HG03354 (cell line): ENCODE measurements around the gene ZNF768.
"Not testable (repeated sequence)": the region's sequence is repeated elsewhere in the genome, so short reads cannot be mapped to it uniquely, and the experiment has no call there.

Experiments
- ATAC-seq: cut with Tn5 transposase; IDR thresholded peaks from one replicate; pipeline ENCODE4 v1.9.1; 2021; ENCODE audit warnings: mild to moderate bottlenecking; ENCODE audit not compliant: unreplicated experiment, poor library complexity, severe bottlenecking

Gene ZNF768

DNA sequence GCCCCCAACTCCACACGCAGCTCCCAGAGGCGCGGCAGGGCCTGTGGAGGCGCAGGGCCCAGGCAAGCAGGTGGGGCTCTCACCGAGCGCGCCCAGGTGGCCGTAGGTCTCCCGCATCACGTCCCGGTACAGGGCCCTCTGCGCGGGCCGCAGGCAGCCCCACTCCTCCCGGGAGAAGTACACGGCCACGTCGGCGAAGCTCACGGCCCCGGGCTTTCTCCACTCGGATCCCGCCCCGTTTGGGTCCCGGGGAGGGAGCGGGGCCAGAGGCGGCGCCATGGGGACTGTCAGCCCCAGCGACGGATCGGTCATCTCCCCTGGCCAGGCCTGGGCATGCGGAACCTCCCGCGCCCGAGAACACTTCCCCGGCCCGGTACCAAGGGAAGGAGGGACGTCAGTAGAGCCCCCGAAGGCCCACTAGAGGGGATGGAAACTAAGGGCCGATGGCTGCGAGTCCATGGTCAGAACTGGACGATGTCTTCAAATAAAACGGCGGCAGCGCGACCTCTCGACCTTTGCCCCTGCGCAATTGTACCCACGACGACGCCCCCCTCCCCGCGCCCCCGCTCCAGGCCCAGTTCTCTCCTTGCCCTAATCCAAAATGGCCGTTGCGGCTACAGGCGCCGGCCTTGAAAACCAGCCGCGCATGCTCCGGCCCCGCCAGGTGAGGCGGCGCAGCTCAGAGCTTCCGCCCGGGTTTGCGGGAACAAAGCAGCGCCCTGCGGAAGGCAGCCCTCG is 8.2 kb upstream of the ZNF768 start, which contains the start of gene ZNF747:
Gene ZNF747, minus strand, starts transcription at position 491 of the 738 bp plus-strand sequence. Its CDS starts 179 bp downstream, at position 312.
- peak; percentile 63 for ATAC-seq

DNA sequence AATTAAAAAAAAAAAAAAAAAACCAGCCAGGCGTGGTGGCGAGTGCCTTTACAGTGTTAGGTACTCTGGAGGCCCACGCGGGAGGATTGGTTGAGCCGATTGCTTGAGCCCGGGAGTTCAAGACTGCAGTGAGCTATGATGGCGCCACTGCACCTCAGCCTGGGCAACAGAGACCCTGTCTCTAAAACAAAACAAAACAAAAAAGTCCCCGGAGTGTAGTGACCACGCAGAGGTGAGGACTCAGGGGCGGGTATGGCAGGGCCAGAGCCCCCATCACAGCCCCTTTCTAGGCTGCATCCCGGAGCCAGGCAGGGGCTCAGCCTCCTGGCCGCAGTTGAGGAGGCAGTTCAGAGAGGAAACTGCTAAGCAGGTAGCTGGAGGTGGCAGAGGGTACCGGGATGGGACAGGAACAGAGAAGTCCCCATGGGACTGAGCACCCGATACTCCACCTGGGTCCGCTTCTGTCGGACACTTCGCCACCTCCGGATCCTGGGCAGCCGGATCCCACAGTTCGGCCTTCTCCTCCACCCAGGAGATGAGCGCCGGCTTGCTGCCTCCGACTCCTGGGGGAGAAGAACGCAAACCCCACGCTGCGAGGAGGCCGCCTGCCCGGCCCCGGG is 7.5 kb upstream of the ZNF768 start:
- ATAC-seq, result peak; percentile 18

DNA sequence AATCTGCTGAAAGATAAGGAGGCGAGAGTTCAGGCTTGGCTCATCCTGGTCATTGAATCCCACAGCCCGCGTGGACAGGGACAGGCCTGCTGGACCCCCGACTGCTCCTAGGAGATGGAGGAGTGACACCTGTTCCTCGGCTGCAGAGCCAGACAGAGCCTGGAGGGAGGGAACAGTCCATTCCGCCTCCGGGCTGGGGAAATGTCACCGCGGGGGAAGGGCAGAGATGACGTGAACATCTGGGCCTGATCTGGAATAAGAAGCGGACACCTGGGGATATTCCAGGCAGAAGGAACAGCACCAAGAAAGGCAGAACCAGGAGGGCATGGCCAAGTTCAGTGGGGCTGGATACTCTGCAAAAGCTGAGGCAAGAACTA is 6.8 kb upstream of the ZNF768 start:
- no peak for ATAC-seq

DNA sequence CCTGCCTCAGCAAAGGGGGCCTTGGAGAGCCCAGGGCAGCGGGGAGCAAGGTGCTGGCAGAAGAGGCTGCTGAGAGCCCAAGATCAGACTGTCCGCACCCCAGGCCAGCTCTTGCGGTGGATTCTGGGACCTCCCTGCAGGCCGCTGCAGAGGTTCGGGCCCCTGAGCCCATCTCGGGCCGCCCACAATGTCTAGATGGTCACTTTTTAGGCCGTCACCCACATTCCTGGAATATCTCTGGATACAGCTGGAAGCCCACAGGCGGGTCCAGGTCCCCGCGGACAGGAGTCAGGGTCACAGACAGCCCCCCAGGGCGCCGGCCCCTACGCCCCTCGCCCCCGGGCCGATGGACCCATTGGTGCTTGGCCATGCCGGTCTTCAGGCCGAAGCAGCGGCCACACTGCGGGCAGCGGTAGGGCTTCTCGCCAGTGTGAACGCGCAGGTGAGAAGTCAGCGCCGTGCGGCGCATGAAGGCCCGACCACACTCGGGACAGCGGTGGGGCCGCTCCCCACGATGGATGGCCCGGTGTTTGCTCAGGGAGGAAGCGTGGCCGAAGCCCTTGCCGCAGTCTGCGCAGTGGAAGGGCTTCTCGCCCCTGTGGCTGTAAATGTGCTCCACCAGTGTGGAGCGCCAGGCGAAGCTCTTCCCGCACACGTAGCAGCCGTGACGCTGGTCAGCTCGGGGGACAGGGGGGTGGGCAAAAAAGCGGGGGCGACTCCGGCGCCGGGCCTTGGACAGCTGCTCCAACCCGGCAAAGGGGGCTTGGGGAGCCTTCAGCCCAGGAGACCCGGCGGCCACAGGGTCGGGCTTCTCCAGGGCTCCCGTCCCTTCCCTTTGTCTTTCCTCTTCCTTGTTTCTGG is 6.1 kb upstream of the ZNF768 start:
- no peak for ATAC-seq

DNA sequence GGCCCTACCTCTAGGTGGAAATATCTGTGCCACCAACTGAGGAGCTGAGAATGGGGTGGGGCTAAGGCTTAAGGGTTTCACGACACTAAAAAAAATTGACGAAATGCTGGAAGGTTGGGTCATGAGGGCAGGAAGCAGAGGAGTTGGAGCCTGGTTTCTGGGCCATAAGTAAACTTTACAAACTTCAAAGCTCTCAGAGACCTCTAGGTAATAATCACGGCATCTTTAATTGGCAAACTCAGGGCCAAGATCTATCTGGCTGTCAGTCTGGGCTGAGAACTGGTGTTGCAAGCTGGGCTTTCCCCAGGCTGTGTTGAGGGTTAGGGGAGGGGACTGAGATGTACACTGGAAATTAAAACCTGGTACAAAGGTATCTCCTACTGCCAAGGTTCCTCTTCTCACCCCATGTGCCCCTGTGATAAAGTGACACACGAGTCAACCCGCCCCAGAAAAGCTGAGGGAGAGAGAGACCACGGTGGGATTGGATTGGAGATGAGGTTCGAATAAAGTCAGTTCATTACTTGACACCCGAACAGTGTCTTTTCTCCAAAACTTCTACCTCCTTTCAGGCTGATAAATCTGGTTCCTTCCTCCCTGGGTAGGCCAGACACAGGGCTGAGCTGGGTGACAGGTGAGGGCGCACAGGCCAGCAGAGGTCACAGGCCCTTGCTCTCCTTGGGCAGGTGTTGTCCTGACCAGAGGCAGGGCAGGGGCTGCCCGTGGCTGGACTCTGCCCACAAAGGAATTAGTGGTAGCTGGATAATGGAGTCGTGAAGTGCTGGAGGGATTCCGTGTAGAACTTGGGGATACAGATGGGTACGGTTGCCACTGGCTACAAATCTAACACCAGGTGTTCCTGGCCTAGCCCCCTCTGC is 4.0 kb upstream of the ZNF768 start:
- ATAC-seq, result no peak

DNA sequence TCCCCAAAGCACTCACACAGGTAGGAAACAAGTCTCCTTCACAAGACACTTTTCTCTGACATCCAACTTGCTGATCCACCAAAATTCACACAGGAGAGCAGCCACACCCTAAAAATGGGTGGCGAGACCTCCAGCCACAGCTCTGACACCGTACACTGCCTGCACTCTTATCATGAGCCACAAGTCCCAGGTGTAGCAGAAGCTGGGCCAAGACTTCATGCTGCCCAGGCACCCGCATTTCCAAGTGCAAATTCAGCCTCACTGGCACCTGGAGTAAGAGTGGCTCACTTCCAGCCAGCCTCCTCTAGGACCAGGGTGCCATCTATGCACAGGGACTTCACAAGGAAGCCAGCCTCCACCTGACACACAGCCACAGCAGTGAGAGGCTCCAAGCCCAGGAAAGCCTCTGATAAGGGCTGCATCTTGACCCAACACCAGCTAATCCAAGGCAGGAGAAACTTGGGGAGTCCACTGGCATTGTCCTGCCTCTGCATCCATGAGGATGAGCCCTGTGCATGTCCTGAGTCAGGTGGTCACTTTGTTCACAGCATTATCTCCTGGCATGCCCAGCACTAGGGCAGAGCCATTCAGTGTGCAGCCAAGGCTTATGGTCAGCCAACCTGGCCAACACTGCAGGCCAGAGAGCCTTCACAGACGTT is 2.6 kb upstream of the ZNF768 start:
- no peak for ATAC-seq

DNA sequence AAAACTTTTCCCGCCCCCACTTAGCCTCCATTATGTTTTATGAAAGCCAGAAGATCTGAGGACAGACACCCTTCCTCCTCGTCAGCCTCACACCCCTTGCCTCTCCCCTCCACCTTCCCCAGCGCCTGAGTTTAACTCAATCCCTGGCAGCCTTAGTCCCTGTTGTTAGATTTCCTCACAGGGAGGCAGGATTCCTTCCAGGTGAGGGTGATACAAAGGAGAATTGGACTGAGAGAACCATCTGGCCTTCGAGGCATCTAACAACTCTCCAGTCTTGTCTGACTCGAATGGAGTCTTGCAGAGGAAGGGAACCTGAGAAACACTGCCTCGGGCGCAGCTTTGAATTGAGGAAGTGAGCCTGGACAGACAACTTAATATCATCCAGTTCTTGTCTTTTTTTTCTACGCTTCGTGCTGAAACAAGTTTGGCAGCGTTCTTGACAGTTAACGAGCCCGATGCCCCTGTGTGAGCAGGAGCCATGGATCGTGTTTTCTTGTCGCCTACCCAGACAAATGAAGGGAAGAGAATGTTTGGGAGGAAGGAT is 1.3 kb upstream of the ZNF768 start:
- no peak for ATAC-seq

DNA sequence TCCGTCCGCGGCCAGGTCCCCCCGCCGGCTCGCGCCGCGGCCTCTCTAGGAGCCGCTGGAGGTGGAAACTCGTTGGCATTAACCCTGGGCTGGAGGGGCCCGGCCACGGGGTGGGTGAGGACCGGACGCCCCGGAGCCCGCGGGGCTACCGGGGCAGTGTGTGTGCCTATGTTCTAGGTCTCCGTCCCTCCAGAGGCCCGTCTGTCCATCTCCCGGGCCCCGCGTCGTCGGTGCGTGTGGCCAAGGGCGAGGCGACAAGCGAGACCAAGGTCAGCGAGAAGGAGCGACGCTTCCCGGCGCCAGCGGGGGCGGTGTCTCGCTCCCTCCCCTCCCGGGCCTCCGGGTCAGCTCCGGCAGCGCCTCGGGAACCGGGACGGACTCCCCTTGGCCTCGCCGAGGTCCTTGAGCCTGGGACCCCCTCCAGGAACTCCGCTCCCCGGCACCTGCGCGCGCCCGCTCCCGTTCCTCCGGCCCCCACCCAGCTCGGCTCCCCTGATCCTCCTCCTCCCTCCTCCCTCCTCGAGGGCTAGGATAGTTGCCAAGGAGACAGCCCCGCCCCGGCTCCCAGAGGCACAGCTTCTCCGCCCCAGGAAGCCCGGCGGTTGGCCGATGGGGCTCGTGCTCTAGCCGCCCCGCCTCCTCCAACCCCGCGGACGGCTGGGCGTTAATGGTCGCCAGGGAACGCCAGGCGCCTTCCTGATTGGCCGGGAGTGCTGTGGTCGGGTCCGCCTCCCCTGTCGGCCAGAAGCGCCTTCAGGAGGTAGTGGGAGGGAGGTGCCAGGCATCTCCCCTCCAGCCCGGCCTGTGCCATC is 663 bp upstream of the ZNF768 start:
- ATAC-seq, result peak; percentile 84

DNA sequence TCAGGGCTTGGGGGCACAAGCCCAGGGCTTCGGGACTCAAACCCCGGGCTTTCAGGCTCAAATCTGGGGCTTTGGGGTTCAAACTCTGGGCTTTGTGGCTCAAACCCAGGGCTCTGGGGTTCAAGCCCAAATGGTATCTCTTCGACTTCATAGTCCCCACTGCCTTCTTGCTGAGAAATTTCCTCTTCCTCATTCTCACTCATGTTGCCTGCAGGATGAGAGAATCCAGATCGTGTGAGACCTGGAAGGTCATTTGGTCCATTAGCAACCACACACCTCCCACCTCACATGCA is 576 bp downstream of the ZNF768 start:
- no peak for ATAC-seq

DNA sequence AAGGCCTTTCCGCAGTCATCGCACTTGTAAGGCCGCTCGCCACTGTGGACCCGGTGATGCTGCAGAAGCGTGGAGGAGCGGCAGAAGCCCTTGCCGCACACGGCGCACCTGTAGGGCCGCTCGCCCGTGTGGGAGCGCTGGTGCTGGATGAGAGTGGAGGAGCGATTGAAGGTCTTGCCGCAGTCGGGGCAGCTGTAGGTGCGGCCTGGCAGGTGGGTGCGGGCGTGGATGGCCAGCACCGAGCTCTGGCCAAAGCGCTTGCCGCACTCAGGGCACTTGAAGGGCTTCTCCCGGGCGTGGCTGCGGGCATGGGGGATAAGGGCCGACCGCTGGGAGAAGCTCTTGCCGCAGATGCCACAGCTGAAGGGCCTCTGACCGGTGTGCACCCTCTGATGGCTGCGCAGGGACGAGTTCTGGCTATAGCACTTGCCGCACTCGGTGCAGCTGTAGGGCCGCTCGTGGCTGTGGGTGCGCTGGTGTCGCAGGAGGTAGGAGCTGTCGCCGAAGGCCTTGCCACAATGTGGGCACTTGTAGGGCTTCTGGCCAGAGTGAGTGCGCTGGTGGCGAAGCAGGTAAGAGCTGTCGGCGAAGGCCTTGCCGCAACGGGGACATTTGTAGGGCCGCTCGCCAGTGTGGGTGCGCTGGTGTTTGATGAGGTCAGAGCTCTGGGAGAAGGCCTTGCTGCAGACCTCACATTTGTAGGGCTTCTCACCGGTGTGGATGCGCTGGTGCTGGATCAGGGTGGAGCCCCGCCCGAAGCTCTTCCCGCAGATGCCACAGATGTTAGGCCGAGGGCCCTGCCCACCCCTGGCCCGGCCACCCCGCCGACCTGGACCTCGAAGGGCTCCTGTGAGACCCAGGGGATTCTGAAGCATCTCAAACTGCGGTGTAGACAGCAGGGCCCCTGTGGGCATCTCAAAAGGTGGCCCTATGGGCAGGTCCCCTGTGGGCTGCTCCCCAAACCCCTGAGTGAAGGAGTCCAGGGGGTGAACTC is 1.5 kb downstream of the ZNF768 start:
- ATAC-seq, result no peak

DNA sequence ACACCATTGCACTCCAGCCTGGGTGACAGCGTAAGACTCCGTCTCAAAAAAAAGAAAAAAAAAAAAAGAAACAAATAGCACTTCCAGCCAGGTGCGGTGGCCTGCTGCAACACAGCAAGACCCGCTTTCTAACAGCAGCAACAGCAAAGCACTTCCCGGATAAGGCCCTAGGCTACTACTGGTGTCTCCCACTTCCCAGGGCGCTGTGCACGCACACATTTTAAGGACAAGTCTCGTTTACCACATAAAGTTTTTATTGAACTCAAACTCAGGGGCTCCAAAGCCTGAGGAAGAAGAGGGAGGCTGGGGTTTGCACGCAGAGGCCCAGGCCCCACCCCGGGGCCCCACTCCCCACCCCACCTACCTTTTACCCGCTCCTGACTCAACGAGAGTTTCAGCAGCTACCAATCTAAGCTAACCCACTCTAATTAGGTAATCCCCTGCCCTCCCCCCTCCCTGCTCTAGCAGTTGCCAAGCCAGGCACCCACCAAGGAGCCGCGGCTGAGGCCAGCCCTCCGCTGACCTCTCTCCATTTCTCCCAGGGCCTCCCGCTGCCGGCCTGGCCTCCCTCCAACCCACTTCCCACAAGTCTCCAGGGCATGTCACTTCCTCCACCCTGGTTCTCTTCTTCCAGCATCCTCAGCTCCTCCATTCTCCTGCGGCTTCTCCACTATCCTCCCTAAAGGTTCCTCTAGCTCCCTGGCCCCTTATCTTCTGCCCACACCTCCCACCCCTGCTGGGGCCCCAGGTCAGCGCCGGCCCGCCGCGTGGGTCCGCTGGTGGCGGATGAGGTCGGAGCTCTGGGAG is 2.4 kb downstream of the ZNF768 start:
- ATAC-seq, result no peak

DNA sequence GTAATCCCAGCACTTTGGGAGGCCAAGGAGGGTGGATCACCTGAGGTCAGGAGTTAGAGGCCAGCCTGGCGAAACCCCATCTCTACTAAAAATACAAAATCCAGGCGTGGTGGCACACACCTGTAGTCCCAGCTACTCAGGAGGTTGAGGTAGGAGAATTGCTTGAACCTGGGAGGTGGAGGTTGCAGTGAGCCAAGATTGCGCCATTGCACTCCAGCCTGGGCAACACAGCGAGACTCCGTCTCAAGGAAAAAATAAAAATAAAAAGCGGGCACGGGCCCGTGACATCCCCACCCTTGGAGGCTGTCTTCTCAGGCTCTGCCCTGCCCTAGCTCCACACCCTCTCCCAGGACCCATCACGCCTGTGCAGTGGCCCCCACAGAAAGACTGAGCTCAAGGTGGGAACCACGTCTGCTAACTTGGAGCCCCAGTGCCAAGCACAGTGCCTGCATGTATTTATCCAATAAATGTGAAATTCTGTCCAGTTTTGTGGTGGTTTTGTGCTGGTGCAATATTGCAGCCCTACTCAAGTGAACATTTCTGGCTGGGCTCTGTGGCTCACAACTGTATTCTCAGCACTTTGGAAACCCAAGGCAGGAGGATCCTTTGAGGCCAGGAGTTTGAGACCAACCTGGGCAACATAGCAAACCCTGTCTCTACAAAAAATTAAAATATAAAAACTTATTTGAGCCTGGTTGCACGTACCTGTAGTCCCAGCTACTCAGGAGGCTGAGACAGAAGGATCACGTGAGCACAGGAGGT is 3.5 kb downstream of the ZNF768 start:
- not testable (repeated sequence) for ATAC-seq

DNA sequence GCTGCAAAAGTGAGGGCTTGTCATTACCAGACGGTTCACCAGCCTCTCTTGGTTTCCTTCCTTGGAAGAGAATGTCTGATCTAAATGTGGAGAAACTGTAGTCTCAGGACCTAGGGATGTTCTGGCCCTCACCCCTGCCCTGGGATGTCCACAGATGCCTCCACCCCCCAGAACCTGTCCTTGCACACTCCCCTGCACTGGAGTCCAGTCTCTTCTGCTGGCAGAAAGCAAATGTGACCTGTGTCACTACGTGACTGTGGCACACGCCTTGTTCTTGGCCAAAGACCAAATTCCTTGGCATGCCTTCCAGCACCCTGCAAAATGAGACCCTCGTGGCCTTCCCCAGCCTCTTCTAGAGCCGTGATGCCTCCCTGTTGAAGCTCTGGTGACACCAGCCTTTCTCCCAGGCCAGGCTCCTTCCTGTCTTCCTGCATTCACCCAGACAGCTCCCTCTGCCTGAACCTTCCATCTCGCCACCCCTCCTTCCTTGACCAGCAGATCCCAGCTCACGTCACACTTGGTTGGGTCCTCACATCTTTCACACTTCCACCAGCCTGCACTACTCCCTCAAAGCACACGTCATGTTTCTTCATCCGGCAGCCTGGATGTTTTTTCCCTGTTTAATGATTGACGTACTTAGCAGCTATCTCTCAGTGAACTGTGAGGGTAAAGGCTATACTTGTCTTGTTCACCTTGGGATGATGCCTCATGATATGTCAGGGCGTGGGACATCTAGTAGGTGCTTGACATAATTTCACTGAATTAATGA is 4.3 kb downstream of the ZNF768 start:
- no peak for ATAC-seq

DNA sequence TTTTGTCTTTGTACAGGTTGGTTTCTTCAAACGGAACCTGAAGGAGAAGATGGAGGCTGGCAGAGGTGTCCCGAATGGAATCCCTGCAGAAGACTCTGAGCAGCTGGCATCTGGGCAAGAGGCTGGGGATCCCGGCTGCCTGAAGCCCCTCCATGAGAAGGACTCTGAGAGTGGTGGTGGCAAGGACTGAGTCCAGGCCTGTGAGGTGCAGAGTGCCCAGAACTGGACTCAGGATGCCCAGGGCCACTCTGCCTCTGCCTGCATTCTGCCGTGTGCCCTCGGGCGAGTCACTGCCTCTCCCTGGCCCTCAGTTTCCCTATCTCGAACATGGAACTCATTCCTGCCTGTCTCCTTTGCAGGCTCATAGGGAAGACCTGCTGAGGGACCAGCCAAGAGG is 4.9 kb downstream of the ZNF768 start:
- no peak for ATAC-seq
